ENCODE results near the gene ACAA1.
A peak's percentile ranks its signal among the peaks of the same experiment; 100 is the strongest.
"Not testable (repeated sequence)": the region's sequence is repeated elsewhere in the genome, so short reads cannot be mapped to it uniquely, and the experiment has no call there.

Gene ACAA1

GRCh38 chr3:38136777-38137614, at the start of gene ACAA1:
ACAA1 (minus strand) TSS chr3:38137127; CDS start chr3:38137035, 92 bp downstream.
- DNase-seq = peak; percentile 96

- no peak for DNase-seq
Measured at GRCh38 chr3:38177181-38177580, 40.3 kb upstream of the ACAA1 start.

- no peak for DNase-seq
Measured at GRCh38 chr3:38173834-38174418, 37.0 kb upstream of the ACAA1 start.

GRCh38 chr3:38171622-38172021, 34.7 kb upstream of the ACAA1 start:
- no peak for DNase-seq

- DNase-seq = no peak
Measured at GRCh38 chr3:38170722-38171121, 33.8 kb upstream of the ACAA1 start.

GRCh38 chr3:38169027-38169317, 32.0 kb upstream of the ACAA1 start:
- DNase-seq = no peak

GRCh38 chr3:38168151-38169026, 31.5 kb upstream of the ACAA1 start:
- no peak for DNase-seq

GRCh38 chr3:38167591-38167990, 30.7 kb upstream of the ACAA1 start:
- no peak for DNase-seq

- DNase-seq = peak; percentile 36
Measured at GRCh38 chr3:38165722-38166387, 28.9 kb upstream of the ACAA1 start.

GRCh38 chr3:38164952-38165721, 28.2 kb upstream of the ACAA1 start, which contains the start of gene OXSR1:
OXSR1 (plus strand) TSS chr3:38165537; CDS start chr3:38165877, 340 bp downstream.
- peak; percentile 94 for DNase-seq

- no peak for DNase-seq
Measured at GRCh38 chr3:38164643-38164951, 27.7 kb upstream of the ACAA1 start.

- no peak for DNase-seq
Measured at GRCh38 chr3:38163841-38164642, 27.1 kb upstream of the ACAA1 start.

- DNase-seq = no peak
Measured at GRCh38 chr3:38163117-38163840, 26.4 kb upstream of the ACAA1 start.

- DNase-seq = not testable (repeated sequence)
Measured at GRCh38 chr3:38160704-38161103, 23.8 kb upstream of the ACAA1 start.

GRCh38 chr3:38158472-38158871, 21.5 kb upstream of the ACAA1 start:
- DNase-seq = no peak

- no peak for DNase-seq
Measured at GRCh38 chr3:38157595-38157994, 20.7 kb upstream of the ACAA1 start.

GRCh38 chr3:38157117-38157516, 20.2 kb upstream of the ACAA1 start:
- no peak for DNase-seq

- no peak for DNase-seq
Measured at GRCh38 chr3:38155825-38156224, 18.9 kb upstream of the ACAA1 start.

GRCh38 chr3:38154625-38155255, 17.8 kb upstream of the ACAA1 start:
- DNase-seq = no peak

- no peak for DNase-seq
Measured at GRCh38 chr3:38154033-38154494, 17.1 kb upstream of the ACAA1 start.
